Smooth muscle cell (in vitro differentiated cells): Measurements from ENCODE around the gene NAA20. TPM values are rescaled to one million over a fixed set of nuclear protein-coding genes. Genes with fewer than 3 reads are reported as not detected.

Source experiments
- DNase-seq: peaks from one replicate; lab custom pipeline; 2025; ENCODE audit not compliant: unreplicated experiment; lab: John Stamatoyannopoulos, UW
- H2AFZ ChIP-seq: fragments of 200-600 bp; sonication (generic); 2 replicates; pipeline ENCODE4 v1.6.0; 2016; ENCODE audit warnings: antibody characterized with exemption, low read depth, mild to moderate bottlenecking
- H3F3A ChIP-seq: fragments of 200-600 bp; sonication (generic); 2 replicates; pipeline ENCODE4 v1.6.0; 2017; ENCODE audit warnings: antibody characterized with exemption, low read depth
- H3K27ac ChIP-seq: fragments of 200-600 bp; sonication (generic); 2 replicates; pipeline ENCODE4 v1.5.1; 2016; ENCODE audit warnings: low read depth, mild to moderate bottlenecking
- H3K27me3 ChIP-seq: fragments of 200-600 bp; sonication (generic); 2 replicates; pipeline ENCODE4 v1.6.1; 2016; ENCODE audit warnings: low read depth, mild to moderate bottlenecking
- H3K36me3 ChIP-seq: fragments of 200-600 bp; sonication (generic); 2 replicates; pipeline ENCODE4 v1.5.1; 2016; ENCODE audit warnings: low read depth
- H3K4me1 ChIP-seq: fragments of 200-600 bp; sonication (generic); 2 replicates; pipeline ENCODE4 v1.5.1; 2016; ENCODE audit warnings: low read depth
- H3K4me2 ChIP-seq: fragments of 200-600 bp; sonication (generic); 2 replicates; pipeline ENCODE4 v1.6.0; 2016; ENCODE audit warnings: mild to moderate bottlenecking
- H3K4me3 ChIP-seq: fragments of 200-600 bp; sonication (generic); 2 replicates; pipeline ENCODE4 v1.5.1; 2016; ENCODE audit warnings: mild to moderate bottlenecking
- H3K79me2 ChIP-seq: fragments of 200-600 bp; sonication (generic); 2 replicates; pipeline ENCODE4 v1.6.0; 2016; ENCODE audit warnings: low read depth, mild to moderate bottlenecking
- H3K9ac ChIP-seq: fragments of 200-600 bp; sonication (generic); 2 replicates; pipeline ENCODE4 v1.6.0; 2016; ENCODE audit warnings: low read depth
- H3K9me3 ChIP-seq: fragments of 200-600 bp; sonication (generic); replicated peaks from 2 replicates; pipeline ENCODE4 v1.5.1; 2016; ENCODE audit warnings: low read depth
- H4K20me1 ChIP-seq: fragments of 200-600 bp; sonication (generic); 2 replicates; pipeline ENCODE4 v1.6.0; 2016; ENCODE audit warnings: low read depth
- WGBS: methylation state at CpG from one replicate; pipeline ENCODE4 v1.1.7; 2016; ENCODE audit warnings: low lambda C conversion rate; 5-methylcytosine and 5-hydroxymethylcytosine counted together
- polyA plus RNA-seq: library from polyadenylated mRNA; unstranded; fragments of >200 nt; fragmentation: Nextera tagmentation; extraction: Ambion mirVana; gene quantifications from 2 replicates; pipeline ENCODE4 v1.2.1, GENCODE V29; 2016
- total RNA-seq: library from RNA; depleted of rRNA; stranded (reverse); fragments of >200 nt; gene quantifications from 2 replicates; pipeline ENCODE4 v1.2.3, GENCODE V29; 2014
- TF ChIP-seq, protein P1 (sequence below): fragments of 200-600 bp; sonication (generic); IDR thresholded peaks from 2 replicates; pipeline ENCODE4 v1.5.1; 2017; ENCODE audit warnings: borderline replicate concordance, mild to moderate bottlenecking, antibody characterized with exemption; ENCODE audit not compliant: insufficient read depth, poor library complexity, severe bottlenecking

The NAA20 gene
- total and polyA plus RNA-seq, 2 experiments from 2014 or later = 49.4 to 96.9 TPM

DNA sequence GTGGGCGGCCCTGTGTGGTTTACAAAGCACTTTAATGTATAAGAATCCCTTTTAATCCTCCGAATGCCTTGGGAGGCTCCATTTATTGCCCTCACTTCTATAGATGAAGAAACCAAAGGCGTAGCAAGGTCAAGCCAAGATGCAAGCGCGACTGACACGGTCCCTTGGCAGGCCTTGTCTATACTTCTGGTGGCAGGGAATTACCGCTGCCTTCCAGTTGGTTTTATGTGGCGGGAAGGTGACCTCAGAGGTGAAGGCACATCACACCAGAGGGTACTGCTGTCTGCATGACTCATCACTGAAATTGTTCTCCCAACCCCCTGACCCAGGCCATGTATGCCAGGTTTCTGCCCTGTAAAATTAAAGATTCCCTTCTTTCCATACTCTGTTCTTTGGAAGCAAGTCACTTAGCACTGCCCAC lies 36.1 kb upstream of the NAA20 start:
- H2AFZ ChIP-seq = no peak overlapping the region
- H3K9me3 ChIP-seq = no peaks in the 10 kb centered on the region
- H3K27me3 ChIP-seq = no peaks in the 10 kb centered on the region
- no peak for DNase-seq
- H3K27ac ChIP-seq = peak overlapping the region; percentile 55
- H3K4me3 ChIP-seq = no peak overlapping the region
- peaks cover 3% of the 10 kb centered on the region for H3K36me3 ChIP-seq
- TF ChIP-seq, protein P1, sequence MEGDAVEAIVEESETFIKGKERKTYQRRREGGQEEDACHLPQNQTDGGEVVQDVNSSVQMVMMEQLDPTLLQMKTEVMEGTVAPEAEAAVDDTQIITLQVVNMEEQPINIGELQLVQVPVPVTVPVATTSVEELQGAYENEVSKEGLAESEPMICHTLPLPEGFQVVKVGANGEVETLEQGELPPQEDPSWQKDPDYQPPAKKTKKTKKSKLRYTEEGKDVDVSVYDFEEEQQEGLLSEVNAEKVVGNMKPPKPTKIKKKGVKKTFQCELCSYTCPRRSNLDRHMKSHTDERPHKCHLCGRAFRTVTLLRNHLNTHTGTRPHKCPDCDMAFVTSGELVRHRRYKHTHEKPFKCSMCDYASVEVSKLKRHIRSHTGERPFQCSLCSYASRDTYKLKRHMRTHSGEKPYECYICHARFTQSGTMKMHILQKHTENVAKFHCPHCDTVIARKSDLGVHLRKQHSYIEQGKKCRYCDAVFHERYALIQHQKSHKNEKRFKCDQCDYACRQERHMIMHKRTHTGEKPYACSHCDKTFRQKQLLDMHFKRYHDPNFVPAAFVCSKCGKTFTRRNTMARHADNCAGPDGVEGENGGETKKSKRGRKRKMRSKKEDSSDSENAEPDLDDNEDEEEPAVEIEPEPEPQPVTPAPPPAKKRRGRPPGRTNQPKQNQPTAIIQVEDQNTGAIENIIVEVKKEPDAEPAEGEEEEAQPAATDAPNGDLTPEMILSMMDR = no peak
- peaks cover 66% of the 10 kb centered on the region for H4K20me1 ChIP-seq
- peaks cover 90% of the 10 kb centered on the region for H3K79me2 ChIP-seq
- H3F3A ChIP-seq = peaks cover 35% of the 10 kb centered on the region
- 22% methylated on average over 8 of the region's 8 CpGs for WGBS
- no peak overlapping the region for H3K9ac ChIP-seq
- peak overlapping the region; percentile 47 for H3K4me2 ChIP-seq
- H3K4me1 ChIP-seq = peaks cover 32% of the 10 kb centered on the region

DNA sequence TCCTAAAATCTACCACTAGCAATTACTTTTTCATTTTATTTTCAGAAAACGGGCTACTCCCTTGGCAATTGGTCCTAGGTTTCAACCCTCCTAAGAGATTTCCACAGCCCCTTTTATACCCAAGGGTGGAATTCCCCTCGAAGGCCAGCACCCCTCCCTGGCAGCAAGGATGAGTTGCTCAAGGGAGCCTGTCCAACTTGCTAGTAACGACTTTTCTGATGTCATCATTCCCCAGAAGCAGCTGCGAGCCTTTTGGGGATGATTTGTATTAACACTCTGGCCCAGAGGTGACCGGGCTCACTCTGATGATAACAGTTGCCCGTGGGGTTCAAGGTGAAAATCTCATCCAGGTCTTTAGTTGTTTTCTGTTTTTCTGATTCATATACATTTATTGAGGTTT lies 30.7 kb upstream of the NAA20 start:
- Histone ChIP-seq H3F3A (peaks cover 12% of the 10 kb centered on the region), H3K36me3 (peaks cover 8% of the 10 kb centered on the region), H3K27me3 (no peaks in the 10 kb centered on the region), H3K4me1 (peaks cover 12% of the 10 kb centered on the region), H3K79me2 (peaks cover 93% of the 10 kb centered on the region), H3K4me3 (no peak overlapping the region), H2AFZ (no peak overlapping the region), H3K4me2 (peak overlapping the region; percentile 53), H3K27ac (peak overlapping the region; percentile 38), H4K20me1 (peaks cover 60% of the 10 kb centered on the region), H3K9ac (no peak overlapping the region), H3K9me3 (no peaks in the 10 kb centered on the region)
- DNase-seq = no peak
- TF ChIP-seq, protein P1 = no peak
- WGBS = 29% methylated on average over 6 of the region's 6 CpGs

DNA sequence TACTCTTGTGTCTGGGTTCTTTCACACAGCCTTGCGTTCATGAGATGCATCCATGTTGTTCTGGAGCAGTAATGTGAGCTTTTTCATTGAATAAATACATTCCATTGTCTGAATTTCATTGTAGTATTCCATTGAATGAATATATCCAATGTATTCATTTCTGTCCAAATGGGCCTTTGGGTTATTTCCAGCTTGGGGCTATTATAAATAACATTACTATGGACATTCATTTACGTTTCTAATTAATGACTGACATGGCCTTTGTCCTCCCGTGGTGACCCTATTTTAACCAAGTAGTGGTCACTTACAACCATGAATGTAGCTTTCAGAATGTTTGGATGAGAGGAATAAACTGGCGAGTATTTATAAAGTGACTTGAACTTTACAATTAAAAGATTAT lies 30.1 kb upstream of the NAA20 start:
- peaks cover 18% of the 10 kb centered on the region for H3K4me1 ChIP-seq
- 95% methylated on average over 4 of the region's 4 CpGs for WGBS

DNA sequence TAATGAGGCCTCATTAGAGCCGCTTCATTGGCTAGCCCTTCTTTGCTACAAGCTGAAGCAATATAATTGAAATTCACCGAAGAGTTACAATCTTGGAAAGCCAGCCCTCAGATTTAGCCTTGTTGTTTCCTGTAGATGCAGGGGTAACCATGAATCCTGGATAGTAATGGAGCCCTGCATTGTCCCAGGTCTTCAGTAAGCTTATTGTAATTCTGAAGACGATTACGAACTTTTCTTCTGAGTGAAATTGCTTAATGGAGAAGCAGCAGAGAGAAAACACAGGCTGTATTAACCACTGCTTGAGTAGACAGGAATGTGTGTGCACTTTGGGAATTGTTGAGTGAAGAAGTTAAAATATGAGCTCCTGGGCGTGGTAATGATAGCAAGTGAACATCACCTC lies 26.3 kb upstream of the NAA20 start:
- Histone ChIP-seq H2AFZ (no peak overlapping the region), H3K4me2 (peak overlapping the region; percentile 77), H3K4me3 (no peak overlapping the region), H3K36me3 (peaks cover 5% of the 10 kb centered on the region), H3F3A (peaks cover 42% of the 10 kb centered on the region), H3K9me3 (no peaks in the 10 kb centered on the region), H4K20me1 (peaks cover 27% of the 10 kb centered on the region), H3K9ac (no peak overlapping the region), H3K27ac (peak overlapping the region; percentile 98), H3K4me1 (peaks cover 40% of the 10 kb centered on the region), H3K27me3 (no peaks in the 10 kb centered on the region), H3K79me2 (peaks cover 50% of the 10 kb centered on the region)
- 72% methylated on average over 5 of the region's 5 CpGs for WGBS
- TF ChIP-seq, protein P1 = no peak
- DNase-seq = no peak

More for the DNA sequence above, 30.1 kb upstream of the NAA20 start:
- H3K27me3 ChIP-seq = no peaks in the 10 kb centered on the region
- peaks cover 8% of the 10 kb centered on the region for H3K36me3 ChIP-seq
- no peak overlapping the region for H3K9ac ChIP-seq
- no peak overlapping the region for H3K4me3 ChIP-seq
- no peak overlapping the region for H2AFZ ChIP-seq
- H3F3A ChIP-seq = peaks cover 15% of the 10 kb centered on the region
- H3K4me2 ChIP-seq = peak overlapping the region; percentile 51
- H3K79me2 ChIP-seq = peaks cover 87% of the 10 kb centered on the region
- H3K27ac ChIP-seq = peak overlapping the region; percentile 38
- TF ChIP-seq, protein P1 = no peak
- no peaks in the 10 kb centered on the region for H3K9me3 ChIP-seq
- H4K20me1 ChIP-seq = peaks cover 54% of the 10 kb centered on the region
- no peak for DNase-seq
